ENCODE data around the gene CADM1.

DNA sequence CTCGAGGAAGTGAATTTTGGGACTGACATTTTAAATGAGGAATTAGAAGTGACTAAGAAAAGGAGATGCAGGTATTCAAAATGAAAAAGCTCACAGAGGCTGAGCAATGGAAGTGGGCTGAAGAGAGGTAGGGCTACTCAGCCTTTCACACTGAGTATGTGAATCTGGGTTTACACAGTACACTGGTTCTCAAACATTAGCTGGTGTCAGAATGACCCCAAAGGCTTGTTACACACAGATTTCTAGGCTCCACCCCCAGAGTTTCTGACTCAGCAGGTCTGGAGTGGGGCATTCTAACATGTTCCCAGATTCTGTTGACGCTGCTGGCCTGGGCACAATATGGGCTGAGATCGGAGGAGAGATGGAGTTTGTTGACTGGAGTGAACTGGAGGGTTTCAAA lies 32.8 kb downstream of the CADM1 start:
- TF ChIP-seq CTCF (IDR thresholded peaks at IDR 0.05 in 2 of 3, conservative IDR thresholded peaks at IDR 0.05 in 1 of 3; ENCODE audit: borderline replicate concordance in 1 of 3, insufficient read depth in 1 of 3, low read depth in 2 of 3, low read length in 2 of 3) (no peak), POLR2AphosphoS5 (IDR thresholded peaks at IDR 0.05; ENCODE audit: low read depth, low read length) (no peak), POLR2A (IDR thresholded peaks at IDR 0.05; ENCODE audit: borderline replicate concordance, extremely low read depth, insufficient read depth, insufficient read length) (no peak), RAD21 (IDR thresholded peaks at IDR 0.05; ENCODE audit: low read depth) (no peak), CBX3 (IDR thresholded peaks at IDR 0.05; ENCODE audit: low read depth) (no peak), EZH2 (IDR thresholded peaks at IDR 0.05) (no peak)
- TF ChIP-seq, protein P1, sequence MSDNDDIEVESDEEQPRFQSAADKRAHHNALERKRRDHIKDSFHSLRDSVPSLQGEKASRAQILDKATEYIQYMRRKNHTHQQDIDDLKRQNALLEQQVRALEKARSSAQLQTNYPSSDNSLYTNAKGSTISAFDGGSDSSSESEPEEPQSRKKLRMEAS (IDR thresholded peaks at IDR 0.05), result no peak
- TF ChIP-seq, protein P2, sequence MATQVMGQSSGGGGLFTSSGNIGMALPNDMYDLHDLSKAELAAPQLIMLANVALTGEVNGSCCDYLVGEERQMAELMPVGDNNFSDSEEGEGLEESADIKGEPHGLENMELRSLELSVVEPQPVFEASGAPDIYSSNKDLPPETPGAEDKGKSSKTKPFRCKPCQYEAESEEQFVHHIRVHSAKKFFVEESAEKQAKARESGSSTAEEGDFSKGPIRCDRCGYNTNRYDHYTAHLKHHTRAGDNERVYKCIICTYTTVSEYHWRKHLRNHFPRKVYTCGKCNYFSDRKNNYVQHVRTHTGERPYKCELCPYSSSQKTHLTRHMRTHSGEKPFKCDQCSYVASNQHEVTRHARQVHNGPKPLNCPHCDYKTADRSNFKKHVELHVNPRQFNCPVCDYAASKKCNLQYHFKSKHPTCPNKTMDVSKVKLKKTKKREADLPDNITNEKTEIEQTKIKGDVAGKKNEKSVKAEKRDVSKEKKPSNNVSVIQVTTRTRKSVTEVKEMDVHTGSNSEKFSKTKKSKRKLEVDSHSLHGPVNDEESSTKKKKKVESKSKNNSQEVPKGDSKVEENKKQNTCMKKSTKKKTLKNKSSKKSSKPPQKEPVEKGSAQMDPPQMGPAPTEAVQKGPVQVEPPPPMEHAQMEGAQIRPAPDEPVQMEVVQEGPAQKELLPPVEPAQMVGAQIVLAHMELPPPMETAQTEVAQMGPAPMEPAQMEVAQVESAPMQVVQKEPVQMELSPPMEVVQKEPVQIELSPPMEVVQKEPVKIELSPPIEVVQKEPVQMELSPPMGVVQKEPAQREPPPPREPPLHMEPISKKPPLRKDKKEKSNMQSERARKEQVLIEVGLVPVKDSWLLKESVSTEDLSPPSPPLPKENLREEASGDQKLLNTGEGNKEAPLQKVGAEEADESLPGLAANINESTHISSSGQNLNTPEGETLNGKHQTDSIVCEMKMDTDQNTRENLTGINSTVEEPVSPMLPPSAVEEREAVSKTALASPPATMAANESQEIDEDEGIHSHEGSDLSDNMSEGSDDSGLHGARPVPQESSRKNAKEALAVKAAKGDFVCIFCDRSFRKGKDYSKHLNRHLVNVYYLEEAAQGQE (IDR thresholded peaks at IDR 0.05; ENCODE audit: low read depth), result no peak
- TF ChIP-seq, protein P3, sequence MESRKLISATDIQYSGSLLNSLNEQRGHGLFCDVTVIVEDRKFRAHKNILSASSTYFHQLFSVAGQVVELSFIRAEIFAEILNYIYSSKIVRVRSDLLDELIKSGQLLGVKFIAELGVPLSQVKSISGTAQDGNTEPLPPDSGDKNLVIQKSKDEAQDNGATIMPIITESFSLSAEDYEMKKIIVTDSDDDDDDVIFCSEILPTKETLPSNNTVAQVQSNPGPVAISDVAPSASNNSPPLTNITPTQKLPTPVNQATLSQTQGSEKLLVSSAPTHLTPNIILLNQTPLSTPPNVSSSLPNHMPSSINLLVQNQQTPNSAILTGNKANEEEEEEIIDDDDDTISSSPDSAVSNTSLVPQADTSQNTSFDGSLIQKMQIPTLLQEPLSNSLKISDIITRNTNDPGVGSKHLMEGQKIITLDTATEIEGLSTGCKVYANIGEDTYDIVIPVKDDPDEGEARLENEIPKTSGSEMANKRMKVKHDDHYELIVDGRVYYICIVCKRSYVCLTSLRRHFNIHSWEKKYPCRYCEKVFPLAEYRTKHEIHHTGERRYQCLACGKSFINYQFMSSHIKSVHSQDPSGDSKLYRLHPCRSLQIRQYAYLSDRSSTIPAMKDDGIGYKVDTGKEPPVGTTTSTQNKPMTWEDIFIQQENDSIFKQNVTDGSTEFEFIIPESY (IDR thresholded peaks at IDR 0.05; ENCODE audit: extremely low read depth, insufficient replicate concordance, low read length), result no peak

All from HCT116 (cell line).